AG09309 (cell line): ENCODE measurements around the gene KCNB1.

Experiments
- DNase-seq: peaks from one replicate; pipeline ENCODE4 v3.0.0-alpha.2; 2010; ENCODE audit warnings: low read depth
- H3K4me3 ChIP-seq: 2 replicates; pipeline ENCODE4 v1.5.1; 2011; ENCODE audit warnings: mild to moderate bottlenecking, low read depth, low read length, moderate library complexity; ENCODE audit not compliant: control insufficient read depth
- CTCF ChIP-seq: IDR thresholded peaks from 2 replicates; pipeline ENCODE4 v1.5.1; 2011; ENCODE audit warnings: mild to moderate bottlenecking, low read depth, low read length, inconsistent platforms; ENCODE audit not compliant: insufficient read depth, control insufficient read depth; ENCODE audit errors: missing control alignments

The KCNB1 gene

GRCh38 chr20:49437057-49437456 lies 45.4 kb downstream of the KCNB1 start:
- no peak overlapping the region for H3K4me3 ChIP-seq
- no peak for DNase-seq
- TF ChIP-seq CTCF = no peak

GRCh38 chr20:49435639-49436038 lies 46.8 kb downstream of the KCNB1 start:
- no peak overlapping the region for H3K4me3 ChIP-seq
- no peak for TF ChIP-seq CTCF
- no peak for DNase-seq

- no peak overlapping the region for H3K4me3 ChIP-seq
- no peak for DNase-seq
- no peak for TF ChIP-seq CTCF
Observed at GRCh38 chr20:49433333-49433732, 49.1 kb downstream of the KCNB1 start.

- no peak overlapping the region for H3K4me3 ChIP-seq
- DNase-seq = no peak
- no peak for TF ChIP-seq CTCF
Observed at GRCh38 chr20:49432550-49432949, 49.9 kb downstream of the KCNB1 start.

GRCh38 chr20:49431329-49431728 lies 51.1 kb downstream of the KCNB1 start:
- no peak for DNase-seq
- no peak for TF ChIP-seq CTCF
- H3K4me3 ChIP-seq = no peak overlapping the region

- no peak for TF ChIP-seq CTCF
- no peak overlapping the region for H3K4me3 ChIP-seq
- DNase-seq = no peak
Observed at GRCh38 chr20:49430320-49430719, 52.1 kb downstream of the KCNB1 start.
